Parathyroid adenoma (tissue), 2 donors: ENCODE results near the gene SNRNP25.
"Not testable (repeated sequence)": the region's sequence is repeated elsewhere in the genome, so short reads cannot be mapped to it uniquely, and the experiment has no call there.

Source experiments
- H2AFZ ChIP-seq: fragments of 300-600 bp; sonication (generic); one replicate; pipeline ENCODE4 v1.7.0; 2017; ENCODE audit warnings: antibody characterized with exemption, mild to moderate bottlenecking
- H3K27ac ChIP-seq: fragments of 300-600 bp; sonication (generic); one replicate; pipeline ENCODE4 v1.7.0; 2017
- H3K27me3 ChIP-seq: fragments of 300-600 bp; sonication (generic); one replicate; pipeline ENCODE4 v1.7.0; 2017; ENCODE audit warnings: low read length; ENCODE audit not compliant: control insufficient read depth, insufficient read depth
- H3K36me3 ChIP-seq: fragments of 300-600 bp; sonication (generic); one replicate; pipeline ENCODE4 v1.7.0; 2017; ENCODE audit warnings: low read length; ENCODE audit not compliant: control insufficient read depth, insufficient read depth
- H3K4me1 ChIP-seq: fragments of 300-600 bp; sonication (generic); one replicate; pipeline ENCODE4 v1.7.0; 2017; ENCODE audit warnings: control low read depth
- H3K4me2 ChIP-seq: fragments of 300-600 bp; sonication (generic); one replicate; pipeline ENCODE4 v1.7.0; 2017; ENCODE audit warnings: low read length
- H3K4me3 ChIP-seq: fragments of 300-600 bp; sonication (generic); one replicate; pipeline ENCODE4 v1.7.0; 2017; ENCODE audit warnings: low read depth, low read length
- H3K79me2 ChIP-seq: fragments of 300-600 bp; sonication (generic); one replicate; pipeline ENCODE4 v1.7.0; 2017; ENCODE audit warnings: control low read depth
- H3K9ac ChIP-seq: fragments of 300-600 bp; sonication (generic); one replicate; pipeline ENCODE4 v1.7.0; 2017; ENCODE audit warnings: mild to moderate bottlenecking
- H3K9me3 ChIP-seq: fragments of 300-600 bp; sonication (generic); one replicate; pipeline ENCODE4 v1.7.0; 2017; ENCODE audit warnings: low read length; ENCODE audit not compliant: control insufficient read depth
- TF ChIP-seq, protein P1 (sequence below): fragments of 300-600 bp; sonication (generic); IDR thresholded peaks from one replicate; pipeline ENCODE4 v1.7.0; 2017; ENCODE audit warnings: antibody characterized with exemption, mild to moderate bottlenecking
- donor health status: primary hyperparathyroidism.

The SNRNP25 gene

DNA sequence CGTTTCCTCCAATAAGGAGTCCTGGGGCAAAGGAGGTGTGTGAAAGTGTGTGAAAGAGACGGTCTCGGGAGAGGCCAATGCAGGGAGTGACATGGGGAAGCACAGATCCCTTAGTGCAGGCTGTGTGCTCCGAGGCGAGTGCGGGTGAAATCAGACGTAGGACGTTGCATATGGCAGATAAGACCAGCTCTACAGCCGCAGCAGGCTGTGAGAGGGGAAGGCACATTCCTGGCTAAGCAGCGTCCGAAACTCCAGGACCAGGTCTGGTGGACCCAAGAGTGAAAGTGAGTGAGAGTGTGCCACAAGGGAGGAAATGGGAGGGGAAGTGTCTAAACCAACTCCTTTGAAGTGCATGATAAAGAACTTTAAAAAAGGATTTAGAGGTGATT is 11.6 kb upstream of the SNRNP25 start:
- no peak overlapping the region for H3K4me2 ChIP-seq
- no peaks in the 10 kb centered on the region for H3K4me1 ChIP-seq
- no peak overlapping the region for H2AFZ ChIP-seq
- H3K79me2 ChIP-seq = no peaks in the 10 kb centered on the region
- TF ChIP-seq, protein P1, sequence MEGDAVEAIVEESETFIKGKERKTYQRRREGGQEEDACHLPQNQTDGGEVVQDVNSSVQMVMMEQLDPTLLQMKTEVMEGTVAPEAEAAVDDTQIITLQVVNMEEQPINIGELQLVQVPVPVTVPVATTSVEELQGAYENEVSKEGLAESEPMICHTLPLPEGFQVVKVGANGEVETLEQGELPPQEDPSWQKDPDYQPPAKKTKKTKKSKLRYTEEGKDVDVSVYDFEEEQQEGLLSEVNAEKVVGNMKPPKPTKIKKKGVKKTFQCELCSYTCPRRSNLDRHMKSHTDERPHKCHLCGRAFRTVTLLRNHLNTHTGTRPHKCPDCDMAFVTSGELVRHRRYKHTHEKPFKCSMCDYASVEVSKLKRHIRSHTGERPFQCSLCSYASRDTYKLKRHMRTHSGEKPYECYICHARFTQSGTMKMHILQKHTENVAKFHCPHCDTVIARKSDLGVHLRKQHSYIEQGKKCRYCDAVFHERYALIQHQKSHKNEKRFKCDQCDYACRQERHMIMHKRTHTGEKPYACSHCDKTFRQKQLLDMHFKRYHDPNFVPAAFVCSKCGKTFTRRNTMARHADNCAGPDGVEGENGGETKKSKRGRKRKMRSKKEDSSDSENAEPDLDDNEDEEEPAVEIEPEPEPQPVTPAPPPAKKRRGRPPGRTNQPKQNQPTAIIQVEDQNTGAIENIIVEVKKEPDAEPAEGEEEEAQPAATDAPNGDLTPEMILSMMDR = no peak
- no peak overlapping the region for H3K27ac ChIP-seq
- no peaks in the 10 kb centered on the region for H3K27me3 ChIP-seq
- H3K4me3 ChIP-seq = no peak overlapping the region
- H3K9me3 ChIP-seq = no peaks in the 10 kb centered on the region
- H3K9ac ChIP-seq = no peak overlapping the region
- no peaks in the 10 kb centered on the region for H3K36me3 ChIP-seq

DNA sequence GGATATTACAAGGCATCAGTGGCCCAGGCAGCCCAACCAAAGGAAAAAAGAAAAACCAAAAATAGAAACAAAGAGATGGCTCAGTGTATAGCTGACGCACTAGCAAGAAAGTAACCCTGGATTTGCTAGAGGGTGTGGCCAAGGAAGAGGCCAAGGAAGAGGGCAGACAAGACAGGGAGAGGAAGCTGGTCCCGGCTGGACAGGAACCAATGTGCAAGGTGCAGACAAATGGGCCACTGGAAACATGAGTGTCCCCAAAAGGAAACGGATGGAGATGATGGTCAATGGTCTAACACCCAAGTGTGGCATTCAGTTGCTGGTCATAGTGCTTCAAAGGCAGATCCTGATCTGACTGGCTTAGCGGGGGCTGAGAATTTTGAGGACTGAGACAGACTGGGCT is 10.9 kb upstream of the SNRNP25 start:
- TF ChIP-seq, protein P1 = no peak
- Histone ChIP-seq H3K79me2 (no peaks in the 10 kb centered on the region), H3K4me2 (no peak overlapping the region), H3K9ac (no peak overlapping the region), H3K36me3 (no peaks in the 10 kb centered on the region), H3K4me1 (no peaks in the 10 kb centered on the region), H3K9me3 (no peaks in the 10 kb centered on the region), H3K4me3 (no peak overlapping the region), H3K27me3 (no peaks in the 10 kb centered on the region), H3K27ac (no peak overlapping the region), H2AFZ (no peak overlapping the region)

DNA sequence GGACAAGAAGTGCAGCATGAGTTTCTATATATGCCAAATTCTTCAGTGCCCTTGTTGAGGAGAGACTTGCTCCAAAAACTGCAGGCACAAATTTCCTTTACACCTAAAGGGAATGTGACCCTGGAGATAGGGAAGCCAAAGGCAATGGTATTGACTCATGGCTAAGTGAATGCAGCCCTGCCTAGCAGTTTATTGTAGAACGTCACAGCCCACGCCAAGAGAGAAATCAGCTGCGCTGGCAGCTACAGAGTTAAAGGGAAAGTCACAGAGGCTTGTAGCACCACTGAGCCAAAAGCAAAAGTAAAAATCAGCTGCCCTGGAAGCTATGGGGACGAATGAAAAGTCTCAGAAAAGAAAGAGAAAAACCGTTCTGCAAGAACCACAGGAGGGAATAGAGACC is 10.3 kb upstream of the SNRNP25 start:
- H3K79me2 ChIP-seq = no peaks in the 10 kb centered on the region
- no peaks in the 10 kb centered on the region for H3K9me3 ChIP-seq
- no peak overlapping the region for H3K27ac ChIP-seq
- H3K36me3 ChIP-seq = no peaks in the 10 kb centered on the region
- H2AFZ ChIP-seq = no peak overlapping the region
- H3K4me1 ChIP-seq = no peaks in the 10 kb centered on the region
- no peak overlapping the region for H3K4me2 ChIP-seq
- H3K4me3 ChIP-seq = no peak overlapping the region
- H3K27me3 ChIP-seq = no peaks in the 10 kb centered on the region
- H3K9ac ChIP-seq = no peak overlapping the region
- TF ChIP-seq, protein P1 = no peak

DNA sequence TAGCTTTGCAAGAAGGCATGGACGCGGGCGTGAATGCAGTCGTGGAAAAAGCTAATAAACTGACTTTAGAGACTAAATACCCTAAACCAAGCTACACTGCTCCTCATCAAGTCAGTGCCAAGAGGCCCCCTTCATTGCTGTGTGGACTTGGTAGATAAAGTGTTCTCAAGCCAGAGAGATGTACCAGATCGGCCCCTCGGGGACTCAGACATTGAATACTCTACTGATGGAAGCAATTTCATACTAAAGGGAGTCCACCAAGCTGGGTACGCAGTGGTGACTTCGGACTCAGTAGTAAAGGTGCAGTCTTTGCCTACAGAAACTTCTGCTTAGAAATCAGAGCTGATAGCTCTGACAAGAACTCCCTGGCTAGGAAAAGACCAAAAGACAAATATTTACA is 9.0 kb upstream of the SNRNP25 start:
- TF ChIP-seq, protein P1 = no peak
- Histone ChIP-seq H3K36me3 (no peaks in the 10 kb centered on the region), H3K4me2 (no peak overlapping the region), H3K79me2 (no peaks in the 10 kb centered on the region), H3K27ac (no peak overlapping the region), H3K27me3 (no peaks in the 10 kb centered on the region), H3K9ac (no peak overlapping the region), H3K9me3 (no peaks in the 10 kb centered on the region), H3K4me3 (no peak overlapping the region), H3K4me1 (no peaks in the 10 kb centered on the region), H2AFZ (no peak overlapping the region)

DNA sequence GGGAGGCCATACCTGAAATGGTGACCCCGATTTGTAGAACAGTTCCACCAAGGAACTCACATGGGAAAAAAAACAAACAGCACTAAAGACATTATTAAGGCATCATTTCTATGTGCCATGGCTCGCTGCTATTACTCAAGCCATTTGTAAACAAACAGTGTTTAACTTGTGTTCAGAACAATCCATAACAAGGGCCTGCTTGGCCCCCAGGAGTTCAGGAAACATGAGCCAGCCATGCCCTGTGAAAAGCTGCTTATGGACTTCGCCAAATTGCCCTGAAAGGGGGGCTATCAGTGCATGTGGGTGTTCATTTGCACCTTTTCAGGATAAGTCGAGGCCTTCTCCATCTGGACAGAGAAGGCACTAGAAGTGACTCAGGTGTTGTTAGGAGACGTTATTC is 8.2 kb upstream of the SNRNP25 start:
- TF ChIP-seq, protein P1 = no peak
- Histone ChIP-seq H2AFZ (no peak overlapping the region), H3K27ac (no peak overlapping the region), H3K4me3 (no peak overlapping the region), H3K27me3 (no peaks in the 10 kb centered on the region), H3K4me1 (no peaks in the 10 kb centered on the region), H3K36me3 (no peaks in the 10 kb centered on the region), H3K79me2 (no peaks in the 10 kb centered on the region), H3K4me2 (no peak overlapping the region), H3K9me3 (no peaks in the 10 kb centered on the region), H3K9ac (no peak overlapping the region)

DNA sequence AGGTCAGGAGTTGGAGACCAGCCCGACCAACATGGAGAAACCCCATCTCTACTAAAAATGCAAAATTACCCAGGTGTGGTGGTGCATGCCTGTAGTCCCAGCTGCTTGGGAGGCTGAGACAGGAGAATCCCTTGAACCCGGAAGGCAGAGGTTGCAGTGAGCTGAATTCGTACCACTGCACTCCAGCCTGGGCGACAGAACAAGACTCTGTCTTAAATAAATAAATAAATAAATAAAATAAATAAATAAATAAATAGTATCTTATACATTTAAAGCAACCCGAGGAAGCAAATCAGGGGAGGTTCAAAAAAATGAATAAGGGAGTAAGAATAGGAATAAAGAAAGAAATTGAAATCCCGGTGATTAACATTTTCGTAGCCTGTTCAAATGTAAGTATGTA is 7.1 kb upstream of the SNRNP25 start:
- H2AFZ ChIP-seq, H3K4me1 ChIP-seq, H3K36me3 ChIP-seq, H3K27me3 ChIP-seq, H3K9me3 ChIP-seq, H3K4me2 ChIP-seq, H3K79me2 ChIP-seq, H3K9ac ChIP-seq, H3K4me3 ChIP-seq, H3K27ac ChIP-seq: not testable (repeated sequence)
